ENCODE measurements around the gene SPACDR. TPM values are rescaled to one million over a fixed set of nuclear protein-coding genes. Genes with fewer than 3 reads are reported as not detected.
A peak's percentile ranks its signal among the peaks of the same experiment; 100 is the strongest.

SPACDR gene, protein sequence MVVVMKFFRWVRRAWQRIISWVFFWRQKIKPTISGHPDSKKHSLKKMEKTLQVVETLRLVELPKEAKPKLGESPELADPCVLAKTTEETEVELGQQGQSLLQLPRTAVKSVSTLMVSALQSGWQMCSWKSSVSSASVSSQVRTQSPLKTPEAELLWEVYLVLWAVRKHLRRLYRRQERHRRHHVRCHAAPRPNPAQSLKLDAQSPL
- 0.39 TPM in 1 of 2 replicates, not detected in the other for total RNA-seq (2021)
- long read RNA-seq: 0 reads

GRCh38 chr7:100464210-100464660 is at the start of gene SPACDR:
Gene SPACDR (minus strand): TSS chr7:100464260. CDS start chr7:100464025, 235 bp downstream.
- WGBS (ENCODE audit: extremely low coverage, insufficient read length, low lambda C conversion rate): no CpG with 5 or more reads among the region's 7 CpGs
- Histone ChIP-seq H4K5ac (ENCODE audit: insufficient read length, low read depth, low read length) (no peak within 1 kb of the TSS), H3K4me1 (ENCODE audit: insufficient read depth, low read length) (no peaks in the 10 kb centered on the region), H2AK5ac (ENCODE audit: insufficient read length, low read length) (no peak within 1 kb of the TSS), H4K20me1 (ENCODE audit: control insufficient read depth, insufficient read depth, insufficient read length) (no peaks in the 10 kb centered on the region), H3K9ac (ENCODE audit: extremely low read depth, insufficient read length, low read length) (no peak within 1 kb of the TSS), H3K14ac (ENCODE audit: insufficient read depth, low read length) (no peak within 1 kb of the TSS), H3K79me1 (ENCODE audit: insufficient read depth, low read depth, low read length, poor library complexity, severe bottlenecking) (no peaks in the 10 kb centered on the region), H2AFZ (ENCODE audit: low read length) (no peak within 1 kb of the TSS), H3T11ph (ENCODE audit: low read length) (no peak within 1 kb of the TSS), H2BK20ac (ENCODE audit: low read depth, low read length, poor library complexity, severe bottlenecking) (no peak within 1 kb of the TSS), H2BK15ac (ENCODE audit: low read depth, low read length) (no peak within 1 kb of the TSS), H2BK12ac (ENCODE audit: insufficient read length, low read depth, low read length) (no peak within 1 kb of the TSS), H3K27ac (ENCODE audit: insufficient read length, low read depth, low read length) (no peak within 1 kb of the TSS), H3K79me2 (ENCODE audit: insufficient read depth, low read length) (no peaks in the 10 kb centered on the region), H3K18ac (ENCODE audit: insufficient read length, low read depth, low read length) (no peak within 1 kb of the TSS), H4K91ac (ENCODE audit: insufficient read length, low read depth, low read length) (no peak within 1 kb of the TSS), H2BK120ac (ENCODE audit: low read depth, low read length, poor library complexity, severe bottlenecking) (no peak within 1 kb of the TSS), H3K4ac (ENCODE audit: low read depth, low read length) (no peak within 1 kb of the TSS), H3K23ac (ENCODE audit: insufficient read length, low read depth, low read length) (no peak within 1 kb of the TSS), H3K23me2 (ENCODE audit: insufficient read length, low read depth, low read length, poor library complexity, severe bottlenecking) (no peaks in the 10 kb centered on the region), H2BK5ac (ENCODE audit: insufficient read length, low read length) (no peak within 1 kb of the TSS), H3K27me3 (ENCODE audit: insufficient read depth, low read length) (no peaks in the 10 kb centered on the region), H3K9me3 (ENCODE audit: control insufficient read depth, low read depth, low read length) (no peaks in the 10 kb centered on the region), H3K56ac (ENCODE audit: insufficient read length, low read depth, low read length) (no peak within 1 kb of the TSS), H3K4me2 (ENCODE audit: insufficient read depth, insufficient read length, low read length) (no peak within 1 kb of the TSS), H4K8ac (replicated peaks; ENCODE audit: insufficient read length, low read depth, low read length) (no peak within 1 kb of the TSS)
- no peak within 1 kb of the TSS for H3K4me3 Mint-ChIP-seq
- H3K36me3 Mint-ChIP-seq (ENCODE audit: insufficient read depth in 1 of 3, low read depth in 3 of 3): peaks cover 0 to 3% (median 0%) of the 10 kb centered on the region in 3 experiments; a peak in 1 of 7 replicates
- no peaks in the 10 kb centered on the region for H3K9me3 Mint-ChIP-seq
- no peak for TF ChIP-seq CTCF (conservative IDR thresholded peaks at IDR 0.05)
- peaks cover 7% of the 10 kb centered on the region for H3K27me3 Mint-ChIP-seq (ENCODE audit: low read depth)
- H3K4me1 Mint-ChIP-seq: peaks cover 6 to 8% of the 10 kb centered on the region in 2 experiments; a peak in 3 of 4 replicates
- no peak for DNase-seq
- 0 out of 7 replicates have a peak within 1 kb of the TSS, but pooled peaks of 1 of the 3 experiments have one; percentile 29 for H3K27ac Mint-ChIP-seq

Data from H9 (cell line).